Stimulated activated CD4-positive, alpha-beta T cell treated with anti-CD3 and anti-CD28 coated beads, Interleukin-2, amount 100 ng/mL, for 4 hours (primary cell): ENCODE measurements around the gene SMIM17.
"Not testable (repeated sequence)": the region's sequence is repeated elsewhere in the genome, so short reads cannot be mapped to it uniquely, and the experiment has no call there.

Experiments used
- DNase-seq: peaks from one replicate; pipeline ENCODE4 v3.0.0-alpha.2; 2020; ENCODE audit warnings: low read depth

SMIM17 gene

DNA sequence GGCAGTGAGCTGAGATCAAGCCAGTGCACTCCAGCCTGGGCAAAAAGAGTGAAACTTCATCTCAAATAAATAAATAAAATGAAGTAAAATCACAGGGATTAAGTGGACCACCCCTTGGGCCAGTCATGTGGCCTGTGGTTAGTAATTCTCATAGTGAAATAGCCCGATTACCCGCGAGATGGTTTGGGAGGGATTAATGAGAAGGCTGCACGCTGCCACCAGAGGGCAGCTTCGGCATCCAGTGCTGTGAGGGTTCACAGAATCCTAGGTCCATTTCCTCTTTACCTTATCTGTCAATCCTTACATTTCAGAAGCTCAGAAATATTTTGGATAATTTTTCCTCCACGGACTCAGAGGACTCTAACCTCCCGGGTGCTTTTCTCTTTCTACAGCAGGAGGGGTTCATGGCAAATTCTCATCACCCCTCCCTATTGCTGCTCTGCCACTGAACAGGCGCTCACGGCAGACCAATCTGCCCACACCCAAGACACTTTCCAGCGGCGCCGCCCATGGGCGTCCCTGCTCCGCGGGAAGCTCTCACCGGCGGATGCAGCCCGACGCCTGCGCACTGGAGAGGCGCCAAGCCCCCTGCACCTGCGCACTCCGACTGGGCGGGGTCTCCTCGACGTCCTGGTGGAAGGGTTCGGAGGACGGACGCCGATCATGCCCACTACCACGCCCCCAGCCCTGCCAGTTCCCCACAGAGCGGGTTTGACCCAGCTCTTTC, 17.6 kb downstream of the SMIM17 start:
- DNase-seq: no peak

DNA sequence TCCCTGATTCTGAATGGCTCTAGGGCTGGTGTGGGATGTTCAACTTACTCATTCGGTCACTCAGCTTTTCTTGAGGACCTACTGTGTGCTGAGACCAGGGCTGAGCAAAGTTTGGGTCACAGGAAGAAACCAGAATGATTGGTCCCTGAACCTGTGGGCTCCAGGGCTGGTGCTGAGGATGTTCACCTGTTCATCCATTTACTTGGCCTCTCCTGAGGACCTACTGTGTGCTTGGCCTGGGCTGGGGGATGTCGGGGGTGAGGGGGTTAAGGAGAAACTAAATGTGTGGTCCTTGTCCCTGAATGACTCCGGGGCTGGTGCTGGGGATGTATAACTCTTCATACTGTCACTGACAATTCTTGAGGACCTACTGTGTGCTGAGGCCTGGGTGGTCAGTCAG, 18.3 kb downstream of the SMIM17 start:
- DNase-seq: no peak

DNA sequence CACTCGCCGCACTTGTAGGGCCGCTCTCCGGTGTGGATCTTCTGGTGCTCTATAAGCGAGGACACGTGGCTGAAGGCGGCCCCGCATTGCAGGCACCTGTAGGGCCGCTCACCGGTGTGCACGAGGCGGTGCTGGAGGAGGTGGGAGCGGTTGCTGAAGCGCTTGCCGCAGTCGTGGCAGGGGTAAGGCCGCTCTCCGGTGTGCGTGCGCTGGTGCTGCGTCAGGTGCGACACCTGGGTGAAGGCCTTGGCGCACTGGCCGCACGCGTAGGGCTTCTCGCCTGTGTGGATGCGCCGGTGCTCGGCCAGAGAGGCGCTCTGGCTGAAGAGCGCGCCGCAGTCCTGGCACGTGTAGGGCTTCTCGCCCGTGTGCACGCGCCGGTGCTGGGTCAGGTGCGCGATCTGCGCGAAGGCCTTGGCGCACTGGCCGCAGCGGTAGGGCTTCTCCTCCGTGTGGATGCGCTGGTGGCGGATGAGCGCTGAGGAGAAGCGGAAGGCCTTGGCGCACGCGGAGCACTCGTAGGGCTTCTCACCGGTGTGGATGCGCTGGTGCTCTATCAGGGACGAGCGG, 21.1 kb downstream of the SMIM17 start:
- DNase-seq: no peak

DNA sequence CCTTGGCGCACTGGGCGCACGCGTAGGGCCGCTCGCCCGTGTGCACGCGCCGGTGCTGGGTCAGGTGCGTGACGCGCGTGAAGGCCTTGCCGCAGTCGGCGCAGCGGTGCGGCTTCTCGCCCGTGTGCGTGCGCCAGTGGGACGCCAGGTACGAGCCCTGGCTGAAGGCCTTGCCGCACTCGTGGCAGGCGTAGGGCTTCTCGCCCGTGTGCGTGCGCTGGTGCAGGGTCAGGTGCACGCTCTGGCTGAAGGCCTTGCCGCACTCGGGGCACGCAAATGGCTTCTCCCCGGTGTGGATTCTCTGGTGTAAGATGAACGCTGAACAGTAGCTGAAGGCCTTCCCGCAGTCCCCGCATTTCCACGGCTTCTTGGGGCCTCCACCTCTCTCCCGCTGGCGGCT, 21.6 kb downstream of the SMIM17 start:
- no peak for DNase-seq

DNA sequence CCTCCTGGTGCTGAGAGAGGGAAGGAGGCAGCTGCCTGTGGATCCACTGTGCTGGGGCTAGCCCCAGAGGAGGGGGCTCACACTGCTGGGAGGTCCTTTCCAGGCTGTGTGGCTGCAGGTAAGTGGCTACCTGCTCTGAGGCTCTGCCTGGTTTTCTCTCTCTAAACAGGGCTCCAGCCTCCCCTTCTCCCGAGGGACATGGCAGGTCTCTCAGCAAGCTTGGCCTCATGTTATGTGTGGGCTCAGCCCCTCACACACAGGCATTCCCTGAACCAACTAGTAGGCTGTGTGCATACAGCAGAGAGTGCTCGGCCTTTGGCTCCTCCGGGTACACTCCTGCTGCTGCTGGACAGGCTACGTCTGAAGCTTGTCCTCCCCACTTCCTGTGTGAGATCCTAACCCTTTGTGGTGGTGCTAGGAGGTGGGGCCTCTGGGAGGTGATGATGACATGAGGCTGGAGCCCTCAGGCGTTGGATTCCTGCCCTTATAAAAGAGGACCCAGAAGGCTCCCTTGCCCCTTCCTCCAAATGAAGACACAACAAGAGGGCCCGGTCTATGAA, 24.4 kb downstream of the SMIM17 start:
- no peak for DNase-seq

DNA sequence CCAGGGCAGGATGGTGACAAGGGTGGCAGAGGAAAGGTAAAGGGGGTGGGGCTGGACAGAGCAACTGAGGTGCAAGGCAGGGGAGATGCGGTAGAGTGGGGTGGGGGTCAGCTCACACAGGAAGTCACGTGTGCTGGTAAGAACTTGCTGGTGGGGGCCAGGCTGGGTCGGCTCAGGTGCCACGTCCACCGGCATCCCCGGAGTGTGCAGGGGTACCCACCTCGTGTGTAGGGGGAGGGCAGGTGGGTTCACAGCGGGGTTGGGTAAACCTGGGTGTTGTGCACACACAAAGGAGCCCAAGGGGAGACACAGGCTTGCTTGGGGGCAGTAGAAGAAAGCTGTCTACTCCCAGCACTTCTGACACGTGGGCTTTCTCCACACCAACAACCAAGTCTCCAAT, 25.7 kb downstream of the SMIM17 start:
- DNase-seq: no peak

- no peak for DNase-seq
These were observed 27.5 kb downstream of the SMIM17 start for GRCh38 chr19:56670401-56670960.

GRCh38 chr19:56670961-56671612, 28.1 kb downstream of the SMIM17 start:
- no peak for DNase-seq

DNA sequence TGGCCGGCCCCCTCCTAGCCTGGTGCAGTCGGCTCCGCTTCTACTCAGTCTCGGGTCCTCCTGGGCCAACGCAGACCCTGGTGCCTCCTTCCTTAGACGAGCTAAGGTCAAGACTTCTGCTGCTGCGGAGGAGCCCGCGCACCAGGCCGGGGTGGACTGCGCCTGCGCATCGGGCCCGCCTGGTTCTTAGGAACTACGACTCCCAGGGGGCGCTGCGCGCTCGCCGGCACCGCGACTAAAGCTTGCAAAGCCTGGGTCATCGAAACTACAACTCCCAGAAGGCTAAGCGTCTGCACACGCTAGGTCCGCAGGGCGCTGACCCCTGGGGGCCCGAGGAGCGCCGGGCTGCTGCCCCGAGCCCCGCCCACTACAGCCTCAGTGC, 28.6 kb downstream of the SMIM17 start, which contains the start of gene ZNF835:
ZNF835 (minus strand) TSS at position 145 of the 382 bp plus-strand sequence. CDS start 6,559 bp downstream, outside the sequence.
- peak; percentile 79 for DNase-seq

- not testable (repeated sequence) for DNase-seq
These were observed 29.7 kb downstream of the SMIM17 start for GRCh38 chr19:56672610-56673009.

GRCh38 chr19:56678205-56678604, 35.2 kb downstream of the SMIM17 start:
- DNase-seq: no peak

- DNase-seq: no peak
These were observed 38.7 kb downstream of the SMIM17 start for GRCh38 chr19:56681702-56682101.

GRCh38 chr19:56683116-56683515, 40.2 kb downstream of the SMIM17 start:
- no peak for DNase-seq

DNA sequence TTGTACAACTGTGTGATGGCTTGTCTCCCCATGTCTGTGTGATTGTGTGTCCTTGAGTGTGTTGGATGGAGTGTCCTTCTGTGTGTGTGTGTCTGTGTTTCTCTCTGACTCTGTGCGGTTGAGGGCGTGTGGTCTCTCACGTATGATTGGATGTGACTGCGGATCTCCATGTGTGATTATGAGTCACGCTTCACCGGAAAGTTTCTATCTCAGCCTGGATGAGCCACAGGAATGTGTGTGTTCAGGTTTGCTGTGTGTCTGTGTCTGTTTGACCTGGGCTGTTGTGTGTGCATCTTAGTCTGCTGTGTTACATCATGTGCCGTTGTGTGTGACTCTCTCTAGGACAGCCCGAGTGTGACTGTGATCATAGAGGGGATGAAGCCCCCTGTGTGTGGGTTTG, 44.1 kb downstream of the SMIM17 start:
- DNase-seq: no peak

GRCh38 chr19:56689198-56689597, 46.2 kb downstream of the SMIM17 start:
- no peak for DNase-seq

- DNase-seq: no peak
These were observed 47.7 kb downstream of the SMIM17 start for GRCh38 chr19:56690670-56691069.

GRCh38 chr19:56692206-56692895, 49.4 kb downstream of the SMIM17 start:
- no peak for DNase-seq

DNA sequence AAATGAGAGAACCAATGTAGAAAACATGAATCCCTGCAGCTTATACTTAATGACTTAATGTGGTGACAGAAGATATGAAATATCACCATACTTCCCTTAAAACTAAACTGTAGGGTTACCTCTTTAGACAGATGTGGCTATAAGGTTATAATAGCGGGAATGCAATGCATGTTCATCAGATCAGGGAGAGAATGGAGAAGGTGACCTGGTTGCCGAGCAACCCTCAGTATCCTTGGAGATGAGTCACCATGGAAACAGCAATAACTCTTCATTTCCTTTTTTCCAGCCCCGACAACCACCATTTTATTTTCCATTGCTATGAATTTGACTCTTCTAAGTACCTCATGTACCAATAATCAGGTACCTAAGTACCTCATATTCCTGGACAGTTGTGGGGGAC, 56.6 kb downstream of the SMIM17 start:
- DNase-seq: no peak

- DNase-seq: no peak
These were observed 58.9 kb downstream of the SMIM17 start for GRCh38 chr19:56701895-56702294.

DNA sequence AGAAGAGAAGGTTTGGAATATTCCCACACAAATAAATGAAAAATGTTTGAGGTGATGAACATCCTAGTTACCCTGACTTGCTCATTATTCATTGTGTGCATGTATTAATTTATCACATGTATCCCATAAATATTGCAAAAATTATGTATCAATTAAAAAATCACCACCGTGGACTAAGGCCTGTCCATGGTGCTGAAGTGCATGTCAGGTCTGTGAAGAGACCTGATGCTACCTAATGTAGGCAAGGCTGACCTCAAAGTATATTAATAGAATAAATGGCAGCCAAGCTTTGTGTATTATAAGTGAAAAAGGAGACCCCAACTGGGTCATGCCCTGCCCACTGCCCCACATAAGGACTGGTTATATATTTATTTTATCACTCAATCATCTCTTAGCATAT, 63.0 kb downstream of the SMIM17 start:
- DNase-seq: no peak
